GM12874 (cell line): ENCODE results near the gene CEP78.

ENCODE experiments used
- TF ChIP-seq, protein P1 (sequence below): IDR thresholded peaks from 2 replicates; pipeline ENCODE4 v1.5.1; 2011; ENCODE audit warnings: low read depth, mild to moderate bottlenecking, control low read depth, low read length, moderate library complexity; ENCODE audit not compliant: insufficient read depth

CEP78 gene

DNA sequence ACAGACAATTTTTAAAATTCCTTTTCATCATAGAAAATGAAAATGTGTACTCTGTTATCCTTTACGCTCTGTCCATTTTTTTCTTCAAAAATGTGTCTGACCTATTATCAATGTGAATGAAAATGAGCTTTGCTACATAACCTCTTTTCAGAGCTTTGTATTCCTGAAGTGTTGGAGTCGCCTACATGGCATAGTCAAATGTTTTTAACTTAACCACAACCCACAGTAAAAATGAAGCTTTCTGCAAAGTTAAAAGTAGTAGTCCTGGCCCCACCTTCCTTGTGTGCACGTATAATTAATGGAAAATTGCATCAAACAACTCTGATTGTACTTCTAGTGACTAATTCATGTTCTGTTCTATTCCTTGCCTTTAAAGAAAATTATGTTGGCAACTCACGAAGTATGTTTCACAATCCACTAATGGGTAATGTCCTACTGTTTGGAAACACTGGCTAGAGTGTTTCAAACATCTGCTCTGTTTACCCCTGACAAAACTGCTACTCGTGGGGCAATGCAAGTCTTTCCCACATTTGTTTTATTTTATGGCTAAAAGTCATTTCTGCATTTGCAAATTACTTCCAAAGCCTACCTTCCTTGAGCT is 42.4 kb downstream of the CEP78 start:
- TF ChIP-seq, protein P1, sequence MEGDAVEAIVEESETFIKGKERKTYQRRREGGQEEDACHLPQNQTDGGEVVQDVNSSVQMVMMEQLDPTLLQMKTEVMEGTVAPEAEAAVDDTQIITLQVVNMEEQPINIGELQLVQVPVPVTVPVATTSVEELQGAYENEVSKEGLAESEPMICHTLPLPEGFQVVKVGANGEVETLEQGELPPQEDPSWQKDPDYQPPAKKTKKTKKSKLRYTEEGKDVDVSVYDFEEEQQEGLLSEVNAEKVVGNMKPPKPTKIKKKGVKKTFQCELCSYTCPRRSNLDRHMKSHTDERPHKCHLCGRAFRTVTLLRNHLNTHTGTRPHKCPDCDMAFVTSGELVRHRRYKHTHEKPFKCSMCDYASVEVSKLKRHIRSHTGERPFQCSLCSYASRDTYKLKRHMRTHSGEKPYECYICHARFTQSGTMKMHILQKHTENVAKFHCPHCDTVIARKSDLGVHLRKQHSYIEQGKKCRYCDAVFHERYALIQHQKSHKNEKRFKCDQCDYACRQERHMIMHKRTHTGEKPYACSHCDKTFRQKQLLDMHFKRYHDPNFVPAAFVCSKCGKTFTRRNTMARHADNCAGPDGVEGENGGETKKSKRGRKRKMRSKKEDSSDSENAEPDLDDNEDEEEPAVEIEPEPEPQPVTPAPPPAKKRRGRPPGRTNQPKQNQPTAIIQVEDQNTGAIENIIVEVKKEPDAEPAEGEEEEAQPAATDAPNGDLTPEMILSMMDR, result no peak

GRCh38 chr9:78278801-78279200 is 42.9 kb downstream of the CEP78 start:
- TF ChIP-seq, protein P1, result no peak

GRCh38 chr9:78280982-78281668 is 45.2 kb downstream of the CEP78 start:
- TF ChIP-seq, protein P1, result no peak

- TF ChIP-seq, protein P1, result no peak
Observed at GRCh38 chr9:78286125-78286524, 50.2 kb downstream of the CEP78 start.

GRCh38 chr9:78286946-78287388 is 51.1 kb downstream of the CEP78 start:
- TF ChIP-seq, protein P1, result no peak

DNA sequence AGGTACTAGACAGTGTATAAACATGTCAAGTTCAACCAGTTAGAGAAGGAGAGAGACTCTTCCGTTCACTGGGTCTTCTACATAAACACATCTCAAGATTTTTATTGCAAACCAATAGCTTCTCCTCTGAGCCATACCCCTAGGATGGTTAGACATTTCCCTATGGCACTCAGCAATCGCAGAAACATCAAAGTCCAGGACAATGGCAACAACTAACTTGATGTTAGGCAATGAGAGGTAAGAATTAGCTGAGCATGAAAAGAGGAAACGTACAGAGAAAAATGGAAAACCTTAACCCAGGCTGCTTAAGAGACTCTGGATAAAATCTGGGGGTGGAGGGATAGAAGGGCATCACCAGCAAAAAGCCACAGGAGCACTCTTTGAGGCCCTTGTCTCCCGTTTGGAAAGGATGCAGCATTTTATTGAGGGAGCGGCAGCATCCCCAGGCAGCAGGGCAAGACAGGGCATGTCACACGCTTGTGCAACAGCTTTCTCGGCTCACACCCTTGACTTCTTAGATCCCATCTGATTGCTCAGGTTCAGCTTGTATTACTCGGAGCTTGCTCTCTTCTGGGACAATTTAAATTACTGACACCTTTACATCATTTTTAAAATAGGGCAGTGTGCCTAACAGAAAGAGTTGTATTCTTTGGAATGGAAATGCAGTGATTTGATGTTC is 52.5 kb downstream of the CEP78 start:
- TF ChIP-seq, protein P1, result no peak

DNA sequence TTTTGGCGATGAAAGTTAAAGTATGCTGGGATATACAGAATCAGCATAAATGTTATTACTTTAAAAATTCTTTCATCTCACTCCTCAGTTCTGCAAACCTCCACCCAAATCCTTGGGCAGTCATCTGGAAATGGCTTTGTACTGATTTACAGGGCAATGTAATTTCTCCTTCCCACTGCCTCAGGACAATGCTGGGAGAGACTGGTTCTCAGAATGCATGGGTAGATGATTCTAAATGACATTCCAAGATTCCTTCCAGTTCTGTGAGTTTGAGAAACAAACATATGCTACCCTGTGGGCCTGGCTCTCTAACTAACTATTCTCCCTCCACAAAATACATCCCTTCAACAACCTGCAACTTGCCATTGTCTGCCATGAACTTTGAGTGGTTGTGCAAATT is 53.6 kb downstream of the CEP78 start:
- TF ChIP-seq, protein P1, result no peak
